ENCODE data around the gene RGS5. TPM values are rescaled to one million over a fixed set of nuclear protein-coding genes. Genes with fewer than 3 reads are reported as not detected.

The RGS5 gene
- total and polyA plus RNA-seq, 12 donors: 56.5 to 660 (median 183) TPM

DNA sequence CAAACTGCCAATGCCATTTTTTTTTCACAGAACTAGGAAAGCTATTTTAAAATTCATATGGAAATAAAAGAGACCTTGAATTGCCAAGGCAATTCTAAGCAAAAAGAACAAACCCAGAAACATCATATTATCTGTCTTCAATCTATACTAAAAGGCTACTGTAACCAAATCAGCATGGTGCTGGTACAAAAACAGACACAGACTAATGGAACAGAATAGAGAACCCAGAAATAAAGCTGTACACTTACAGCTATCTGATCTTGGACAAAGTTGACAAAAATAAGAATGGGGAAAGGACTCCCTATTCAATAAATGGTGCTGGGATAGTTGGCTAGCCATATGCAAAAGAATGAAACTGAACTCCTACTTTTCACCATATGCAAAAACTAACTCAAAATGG lies 83.0 kb downstream of the RGS5 start:
- no peaks in the 10 kb centered on the region for H3K27me3 ChIP-seq
- no peaks in the 10 kb centered on the region for H3K4me1 ChIP-seq (replicated peaks in 1 of 2)
- no peaks in the 10 kb centered on the region for H3K9me3 ChIP-seq (replicated peaks in 1 of 3)
- TF ChIP-seq POLR2A (IDR thresholded peaks at IDR 0.05): no peak
- TF ChIP-seq, protein P1, sequence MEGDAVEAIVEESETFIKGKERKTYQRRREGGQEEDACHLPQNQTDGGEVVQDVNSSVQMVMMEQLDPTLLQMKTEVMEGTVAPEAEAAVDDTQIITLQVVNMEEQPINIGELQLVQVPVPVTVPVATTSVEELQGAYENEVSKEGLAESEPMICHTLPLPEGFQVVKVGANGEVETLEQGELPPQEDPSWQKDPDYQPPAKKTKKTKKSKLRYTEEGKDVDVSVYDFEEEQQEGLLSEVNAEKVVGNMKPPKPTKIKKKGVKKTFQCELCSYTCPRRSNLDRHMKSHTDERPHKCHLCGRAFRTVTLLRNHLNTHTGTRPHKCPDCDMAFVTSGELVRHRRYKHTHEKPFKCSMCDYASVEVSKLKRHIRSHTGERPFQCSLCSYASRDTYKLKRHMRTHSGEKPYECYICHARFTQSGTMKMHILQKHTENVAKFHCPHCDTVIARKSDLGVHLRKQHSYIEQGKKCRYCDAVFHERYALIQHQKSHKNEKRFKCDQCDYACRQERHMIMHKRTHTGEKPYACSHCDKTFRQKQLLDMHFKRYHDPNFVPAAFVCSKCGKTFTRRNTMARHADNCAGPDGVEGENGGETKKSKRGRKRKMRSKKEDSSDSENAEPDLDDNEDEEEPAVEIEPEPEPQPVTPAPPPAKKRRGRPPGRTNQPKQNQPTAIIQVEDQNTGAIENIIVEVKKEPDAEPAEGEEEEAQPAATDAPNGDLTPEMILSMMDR (IDR thresholded peaks at IDR 0.05): no peak
- no peaks in the 10 kb centered on the region for H3K36me3 ChIP-seq (replicated peaks in 1 of 2)
- no peak overlapping the region for H3K4me3 ChIP-seq
- no peak for DNase-seq
- intact Hi-C loops (cut with DNase I): no loop called here
- no peak overlapping the region for H3K27ac ChIP-seq

DNA sequence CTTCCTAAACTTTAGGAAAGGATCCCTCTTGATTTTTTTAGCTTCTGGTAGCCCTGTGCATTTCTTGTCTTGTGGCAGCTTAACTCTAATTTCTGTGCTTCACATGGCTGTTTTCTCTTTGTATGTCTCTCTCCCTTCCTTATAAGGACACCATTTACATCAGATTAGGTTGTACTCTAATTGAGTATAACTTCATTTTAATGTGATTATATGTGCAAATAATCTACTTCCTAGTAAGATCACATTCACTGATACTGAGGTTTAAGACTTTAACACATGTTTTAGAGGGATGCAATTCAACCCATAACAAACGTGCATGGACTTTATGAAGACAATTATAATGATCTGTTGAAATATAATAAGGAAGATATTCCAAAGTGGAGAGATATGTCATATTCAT lies 86.8 kb downstream of the RGS5 start:
- Histone ChIP-seq H3K36me3 (replicated peaks in 1 of 2) (no peaks in the 10 kb centered on the region), H3K27ac (no peak overlapping the region), H3K4me1 (replicated peaks in 1 of 2) (no peaks in the 10 kb centered on the region), H3K4me3 (no peak overlapping the region), H3K27me3 (no peaks in the 10 kb centered on the region), H3K9me3 (replicated peaks in 1 of 3) (no peaks in the 10 kb centered on the region)
- intact Hi-C loops (cut with DNase I): no loop called here
- DNase-seq: no peak
- 67 to 83% (median 73%) methylated on average over 1 of the region's 1 CpG for WGBS, 4 donors
- TF ChIP-seq POLR2A (IDR thresholded peaks at IDR 0.05): no peak

DNA sequence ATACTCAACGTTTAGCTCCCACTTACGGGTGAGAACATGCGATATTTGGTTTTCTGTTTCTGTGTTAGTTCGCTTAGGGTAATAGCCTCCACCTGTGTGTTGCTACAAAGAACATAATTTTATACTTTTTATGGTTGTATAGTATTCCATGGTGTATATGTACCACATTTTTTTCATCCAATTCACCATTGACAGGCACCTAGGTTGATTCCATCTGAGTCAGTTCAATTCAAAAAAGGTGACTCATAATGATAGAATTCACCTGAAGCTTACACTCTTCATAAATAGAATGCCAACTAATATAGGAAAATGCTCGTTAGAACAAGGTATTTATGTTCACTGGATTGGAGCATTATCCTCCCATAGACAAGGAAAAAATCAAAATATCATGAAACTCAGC lies 95.1 kb downstream of the RGS5 start:
- TF ChIP-seq, protein P1 (IDR thresholded peaks at IDR 0.05): no peak
- TF ChIP-seq POLR2A (IDR thresholded peaks at IDR 0.05): no peak
- no peak for DNase-seq
- 90 to 96% (median 93%) methylated on average over 5 of the region's 5 CpGs for WGBS, 4 donors

GRCh38 chr1:163106364-163106987 lies 96.2 kb downstream of the RGS5 start:
- DNase-seq: no peak
- Histone ChIP-seq H3K27ac (no peak overlapping the region), H3K4me1 (replicated peaks in 1 of 2) (no peaks in the 10 kb centered on the region)

More for the DNA sequence above, 95.1 kb downstream of the RGS5 start:
- no peaks in the 10 kb centered on the region for H3K27me3 ChIP-seq
- intact Hi-C loops (cut with DNase I): no loop called here
- H3K27ac ChIP-seq: no peak overlapping the region
- H3K36me3 ChIP-seq (replicated peaks in 1 of 2): no peaks in the 10 kb centered on the region
- no peaks in the 10 kb centered on the region for H3K4me1 ChIP-seq (replicated peaks in 1 of 2)
- no peaks in the 10 kb centered on the region for H3K9me3 ChIP-seq (replicated peaks in 1 of 3)
- H3K4me3 ChIP-seq: no peak overlapping the region

More at GRCh38 chr1:163106364-163106987, 96.2 kb downstream of the RGS5 start:
- intact Hi-C loops (cut with DNase I): no loop called here
- Histone ChIP-seq H3K36me3 (replicated peaks in 1 of 2) (no peaks in the 10 kb centered on the region), H3K27me3 (no peaks in the 10 kb centered on the region), H3K4me3 (no peak overlapping the region), H3K9me3 (replicated peaks in 1 of 3) (no peaks in the 10 kb centered on the region)
- no peak for TF ChIP-seq POLR2A (IDR thresholded peaks at IDR 0.05)
- TF ChIP-seq, protein P1 (IDR thresholded peaks at IDR 0.05): no peak
- 58 to 69% (median 64%) methylated on average over 2 of the region's 2 CpGs for WGBS, 4 donors
